GM12892 (cell line): ENCODE measurements around the gene AATF.

Experiments used
- POLR2A ChIP-seq: IDR thresholded peaks from 2 replicates; pipeline ENCODE4 v1.6.1; 2011; ENCODE audit warnings: low read depth, low read length, control low read depth
- POLR2AphosphoS5 ChIP-seq: IDR thresholded peaks from 2 replicates; pipeline ENCODE4 v1.6.1; 2011; ENCODE audit warnings: low read depth, low read length, control low read depth

DNA sequence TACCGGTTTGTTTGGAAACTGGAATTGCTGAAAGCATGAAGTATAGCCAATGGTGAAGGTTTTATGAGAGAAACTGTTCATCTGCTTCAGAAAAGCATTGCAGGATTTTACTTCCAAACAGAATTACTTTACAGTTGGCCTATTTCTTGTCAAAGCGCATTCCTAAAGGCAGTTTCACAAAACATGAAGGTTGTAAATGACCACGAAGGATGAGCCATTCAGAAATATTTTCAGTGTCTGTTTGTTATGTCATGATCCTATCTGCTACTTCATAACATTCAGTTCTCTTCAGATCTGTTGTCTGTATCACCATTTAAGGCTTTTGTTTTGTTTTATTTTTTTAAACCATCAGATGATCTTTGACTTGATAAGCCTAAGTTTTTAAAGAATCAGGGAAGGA lies 45.7 kb downstream of the AATF start:
- TF ChIP-seq POLR2A (no peak), POLR2AphosphoS5 (no peak)
